ENCODE results near the gene SLCO3A1.

Gene SLCO3A1

GRCh38 chr15:92155934-92156333 lies 302.4 kb downstream of the SLCO3A1 start:
- no peaks in the 10 kb centered on the region for H3K4me1 ChIP-seq (ENCODE audit: insufficient read depth, low read length)
- H3K27me3 ChIP-seq (ENCODE audit: control insufficient read depth in 1 of 2, insufficient read depth in 2 of 2, low read length in 2 of 2) = no peaks in the 10 kb centered on the region
- H3K27ac ChIP-seq (ENCODE audit: low read depth, low read length) = no peak overlapping the region
- no peaks in the 10 kb centered on the region for H3K36me3 ChIP-seq (ENCODE audit: insufficient read depth, low read length)
- no peak overlapping the region for H3K4me3 ChIP-seq (ENCODE audit: low read depth in 1 of 2, low read length in 2 of 2)
- no peaks in the 10 kb centered on the region for H3K9me3 ChIP-seq (ENCODE audit: low read length)
- H3K9ac ChIP-seq (ENCODE audit: low read length) = no peak overlapping the region

DNA sequence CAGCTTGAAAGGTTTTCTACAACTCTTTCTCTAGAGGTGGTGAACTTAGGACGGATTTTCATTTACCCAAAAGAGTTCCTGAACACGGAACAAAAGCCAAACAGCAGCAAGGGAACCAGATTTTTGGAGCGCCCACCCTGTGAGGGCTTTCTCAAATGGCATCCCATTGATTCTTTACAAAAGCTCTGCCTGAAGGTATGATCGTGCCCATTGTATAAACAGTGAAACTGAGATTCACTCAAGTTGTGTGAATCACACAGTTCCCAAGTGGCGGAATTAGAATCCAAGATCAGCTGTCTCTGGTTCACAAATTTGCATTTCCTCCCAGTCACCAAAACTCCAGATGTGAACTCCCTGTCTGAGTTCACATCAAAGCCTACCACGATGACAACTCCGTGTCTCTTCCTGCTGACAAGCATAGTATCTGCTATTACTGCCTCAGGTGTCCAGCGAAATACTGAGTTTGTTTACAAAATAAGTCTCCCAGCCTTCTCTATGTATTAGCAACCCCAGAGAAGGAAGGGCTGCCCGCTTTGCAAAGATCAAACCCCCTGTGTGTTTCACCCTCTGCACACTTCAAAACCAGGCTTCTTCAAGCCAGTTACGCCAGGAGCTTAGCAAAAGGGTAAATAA lies 304.3 kb downstream of the SLCO3A1 start:
- Histone ChIP-seq H3K36me3 (ENCODE audit: insufficient read depth, low read length) (no peaks in the 10 kb centered on the region), H3K9ac (ENCODE audit: low read length) (no peak overlapping the region), H3K27ac (ENCODE audit: low read depth, low read length) (no peak overlapping the region), H3K4me1 (ENCODE audit: insufficient read depth, low read length) (no peaks in the 10 kb centered on the region), H3K4me3 (ENCODE audit: low read depth in 1 of 2, low read length in 2 of 2) (no peak overlapping the region), H3K27me3 (ENCODE audit: control insufficient read depth in 1 of 2, insufficient read depth in 2 of 2, low read length in 2 of 2) (no peaks in the 10 kb centered on the region), H3K9me3 (ENCODE audit: low read length) (no peaks in the 10 kb centered on the region)

DNA sequence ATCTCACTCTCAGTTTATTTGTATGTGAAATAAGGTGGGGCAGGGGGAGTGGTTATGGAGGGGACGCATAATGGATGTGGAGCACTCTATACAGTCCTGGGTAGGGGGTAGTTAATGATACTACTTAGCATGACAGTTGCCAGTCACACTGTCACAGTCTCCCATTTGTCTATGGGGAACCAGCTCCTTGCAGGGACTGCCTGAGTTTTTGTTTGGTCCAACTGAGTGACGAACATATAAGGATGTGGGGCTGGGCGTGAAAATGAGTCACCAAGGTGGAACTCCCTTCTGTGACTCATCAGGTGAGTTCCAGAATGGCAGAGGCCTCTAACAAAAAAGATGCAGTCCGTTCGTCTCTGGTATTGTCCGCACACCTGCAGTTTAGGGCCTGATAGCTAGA lies 304.9 kb downstream of the SLCO3A1 start:
- Histone ChIP-seq H3K4me3 (ENCODE audit: low read depth in 1 of 2, low read length in 2 of 2) (no peak overlapping the region), H3K9me3 (ENCODE audit: low read length) (no peaks in the 10 kb centered on the region), H3K4me1 (ENCODE audit: insufficient read depth, low read length) (no peaks in the 10 kb centered on the region), H3K36me3 (ENCODE audit: insufficient read depth, low read length) (no peaks in the 10 kb centered on the region), H3K9ac (ENCODE audit: low read length) (no peak overlapping the region), H3K27ac (ENCODE audit: low read depth, low read length) (no peak overlapping the region), H3K27me3 (ENCODE audit: control insufficient read depth in 1 of 2, insufficient read depth in 2 of 2, low read length in 2 of 2) (no peaks in the 10 kb centered on the region)

GRCh38 chr15:92159481-92159880 lies 306.0 kb downstream of the SLCO3A1 start:
- H3K27me3 ChIP-seq (ENCODE audit: control insufficient read depth in 1 of 2, insufficient read depth in 2 of 2, low read length in 2 of 2) = no peaks in the 10 kb centered on the region
- no peak overlapping the region for H3K4me3 ChIP-seq (ENCODE audit: low read depth in 1 of 2, low read length in 2 of 2)
- no peaks in the 10 kb centered on the region for H3K4me1 ChIP-seq (ENCODE audit: insufficient read depth, low read length)
- no peak overlapping the region for H3K27ac ChIP-seq (ENCODE audit: low read depth, low read length)
- H3K9ac ChIP-seq (ENCODE audit: low read length) = no peak overlapping the region
- no peaks in the 10 kb centered on the region for H3K36me3 ChIP-seq (ENCODE audit: insufficient read depth, low read length)
- no peaks in the 10 kb centered on the region for H3K9me3 ChIP-seq (ENCODE audit: low read length)

DNA sequence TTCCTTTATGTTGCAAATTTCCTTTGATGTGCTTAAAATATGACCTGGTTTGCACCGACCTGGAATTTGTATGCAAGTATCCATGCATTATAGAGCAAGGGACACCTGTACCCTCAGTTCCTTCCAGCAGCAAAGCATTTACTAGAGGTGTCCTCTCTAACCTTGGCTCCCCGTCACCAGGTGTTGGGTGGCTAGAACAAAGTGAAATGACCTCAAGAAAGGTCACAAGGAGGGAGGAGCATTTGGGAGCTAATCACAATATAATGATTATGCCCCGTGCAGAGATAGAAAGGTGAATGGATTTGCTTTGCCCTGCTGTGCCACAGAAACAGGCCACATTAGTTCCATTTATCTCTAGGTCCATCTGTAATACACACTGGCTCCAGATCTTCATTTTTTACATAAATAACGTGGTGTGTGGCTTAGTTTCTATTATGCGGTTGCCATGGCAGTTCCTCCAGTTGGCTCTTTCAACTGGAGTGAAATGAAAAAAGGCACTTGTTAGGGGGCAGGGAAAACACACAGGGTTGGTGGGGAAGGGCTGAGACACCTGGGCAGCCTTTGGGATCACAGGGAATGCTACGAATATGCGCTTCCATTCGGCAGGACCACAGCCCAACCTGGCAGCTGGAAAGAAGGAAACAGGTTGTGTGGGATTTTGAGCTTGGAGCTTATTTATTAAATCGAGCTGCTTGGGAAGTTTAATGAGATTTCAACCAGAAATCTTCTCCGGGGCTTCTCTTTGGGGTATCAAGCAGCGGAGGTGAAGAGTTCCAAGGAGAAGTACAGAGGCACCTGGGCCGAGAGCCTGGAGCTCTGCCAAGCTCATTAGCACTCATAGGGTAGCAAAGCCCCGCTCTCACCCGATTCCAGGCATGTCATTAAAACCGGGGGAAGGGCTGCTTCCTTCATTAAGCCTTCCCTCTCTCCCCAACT lies 306.7 kb downstream of the SLCO3A1 start:
- Histone ChIP-seq H3K4me1 (ENCODE audit: insufficient read depth, low read length) (no peaks in the 10 kb centered on the region), H3K36me3 (ENCODE audit: insufficient read depth, low read length) (no peaks in the 10 kb centered on the region), H3K27ac (ENCODE audit: low read depth, low read length) (no peak overlapping the region), H3K27me3 (ENCODE audit: control insufficient read depth in 1 of 2, insufficient read depth in 2 of 2, low read length in 2 of 2) (no peaks in the 10 kb centered on the region), H3K9me3 (ENCODE audit: low read length) (no peaks in the 10 kb centered on the region), H3K9ac (ENCODE audit: low read length) (no peak overlapping the region), H3K4me3 (ENCODE audit: low read depth in 1 of 2, low read length in 2 of 2) (no peak overlapping the region)

DNA sequence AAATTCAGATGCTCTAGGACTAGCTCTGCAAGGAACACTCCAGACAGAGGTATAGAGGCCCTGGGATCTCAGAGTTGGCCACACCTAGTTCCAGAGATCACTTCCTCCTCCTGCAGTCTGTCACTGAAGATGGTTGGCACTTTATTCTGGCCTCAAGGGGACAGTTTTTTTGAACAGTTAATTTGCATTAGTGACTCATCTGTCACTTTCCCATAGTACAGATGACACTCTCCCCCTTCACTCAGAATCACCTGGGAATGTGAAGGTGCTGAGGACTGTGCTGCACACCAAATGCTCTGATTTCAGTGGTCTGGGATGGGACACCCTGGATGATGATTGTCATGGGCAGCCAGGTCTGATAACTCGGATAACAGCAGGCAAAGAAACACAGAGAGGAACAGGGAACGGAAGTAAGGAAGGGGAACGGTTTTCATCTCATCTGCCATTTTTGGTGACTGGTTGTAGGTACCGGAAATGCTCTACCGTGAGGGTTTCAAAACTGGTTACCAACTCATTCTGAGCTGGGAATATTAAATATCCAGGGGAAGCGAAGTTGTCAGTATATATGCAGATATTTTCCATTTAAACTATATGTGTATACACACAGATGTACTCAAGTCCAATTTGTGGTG lies 307.6 kb downstream of the SLCO3A1 start:
- Histone ChIP-seq H3K27me3 (ENCODE audit: control insufficient read depth in 1 of 2, insufficient read depth in 2 of 2, low read length in 2 of 2) (no peaks in the 10 kb centered on the region), H3K36me3 (ENCODE audit: insufficient read depth, low read length) (no peaks in the 10 kb centered on the region), H3K4me3 (ENCODE audit: low read depth in 1 of 2, low read length in 2 of 2) (no peak overlapping the region), H3K27ac (ENCODE audit: low read depth, low read length) (no peak overlapping the region), H3K9me3 (ENCODE audit: low read length) (no peaks in the 10 kb centered on the region), H3K9ac (ENCODE audit: low read length) (no peak overlapping the region), H3K4me1 (ENCODE audit: insufficient read depth, low read length) (no peaks in the 10 kb centered on the region)

- Histone ChIP-seq H3K9me3 (ENCODE audit: low read length) (no peaks in the 10 kb centered on the region), H3K27me3 (ENCODE audit: control insufficient read depth in 1 of 2, insufficient read depth in 2 of 2, low read length in 2 of 2) (no peaks in the 10 kb centered on the region), H3K4me1 (ENCODE audit: insufficient read depth, low read length) (no peaks in the 10 kb centered on the region), H3K36me3 (ENCODE audit: insufficient read depth, low read length) (no peaks in the 10 kb centered on the region), H3K4me3 (ENCODE audit: low read depth in 1 of 2, low read length in 2 of 2) (no peak overlapping the region), H3K9ac (ENCODE audit: low read length) (no peak overlapping the region), H3K27ac (ENCODE audit: low read depth, low read length) (no peak overlapping the region)
Observed at GRCh38 chr15:92162657-92163056, 309.1 kb downstream of the SLCO3A1 start.

DNA sequence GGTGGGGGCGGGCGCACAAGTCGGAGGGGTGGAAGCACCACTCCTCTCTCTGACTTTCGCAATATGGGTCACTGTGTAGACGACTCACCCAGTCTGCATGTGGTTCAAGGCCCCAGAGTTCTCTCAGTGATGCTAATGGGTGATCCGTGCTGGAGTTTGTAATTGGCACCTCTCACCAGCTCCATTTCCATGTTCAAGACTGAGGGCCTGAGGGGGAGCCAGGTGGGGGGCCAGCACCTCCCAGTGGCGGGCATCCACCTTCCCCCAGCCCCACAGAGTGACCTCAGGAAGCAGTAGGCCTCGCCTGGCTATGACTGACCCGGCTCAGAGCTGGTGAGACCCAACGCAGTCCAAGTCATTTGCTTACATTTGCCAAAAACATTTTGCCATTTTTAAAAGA lies 310.1 kb downstream of the SLCO3A1 start:
- Histone ChIP-seq H3K36me3 (ENCODE audit: insufficient read depth, low read length) (no peaks in the 10 kb centered on the region), H3K4me3 (ENCODE audit: low read depth in 1 of 2, low read length in 2 of 2) (no peak overlapping the region), H3K9me3 (ENCODE audit: low read length) (no peaks in the 10 kb centered on the region), H3K27ac (ENCODE audit: low read depth, low read length) (no peak overlapping the region), H3K27me3 (ENCODE audit: control insufficient read depth in 1 of 2, insufficient read depth in 2 of 2, low read length in 2 of 2) (no peaks in the 10 kb centered on the region), H3K4me1 (ENCODE audit: insufficient read depth, low read length) (no peaks in the 10 kb centered on the region), H3K9ac (ENCODE audit: low read length) (no peak overlapping the region)

DNA sequence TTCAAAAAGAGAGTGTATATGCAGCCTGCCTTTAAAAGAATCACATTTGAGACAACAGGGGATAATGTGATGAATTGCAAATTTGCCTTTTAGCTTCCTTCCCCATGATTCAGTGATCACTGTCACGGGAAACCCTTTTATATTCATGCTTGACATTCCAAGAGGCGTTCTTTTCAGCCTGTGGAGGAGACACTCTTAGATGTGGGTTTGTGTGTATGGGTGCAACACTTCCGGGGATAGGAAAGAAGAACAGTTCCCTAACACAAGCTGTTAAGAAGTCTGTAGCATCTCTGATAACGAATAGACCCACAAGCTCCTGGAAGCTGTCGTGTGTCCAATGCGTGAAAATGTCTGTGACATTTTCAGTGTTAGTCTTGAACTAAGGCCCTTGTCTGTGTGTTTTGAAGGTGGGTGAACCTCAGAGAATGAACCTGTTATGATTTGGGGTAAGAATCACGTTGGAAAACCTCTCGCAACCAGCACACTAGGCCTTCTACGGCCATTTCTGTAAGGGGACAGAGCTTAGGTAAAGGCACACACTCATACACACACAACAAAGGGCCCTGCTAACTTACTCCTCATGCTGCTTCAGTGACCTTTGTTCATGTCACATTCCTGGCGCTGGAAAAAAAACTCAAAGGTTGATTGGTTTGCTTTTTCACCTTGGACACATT lies 311.0 kb downstream of the SLCO3A1 start:
- no peaks in the 10 kb centered on the region for H3K36me3 ChIP-seq (ENCODE audit: insufficient read depth, low read length)

GRCh38 chr15:92165001-92165346 lies 311.5 kb downstream of the SLCO3A1 start:
- no peaks in the 10 kb centered on the region for H3K27me3 ChIP-seq (ENCODE audit: control insufficient read depth in 1 of 2, insufficient read depth in 2 of 2, low read length in 2 of 2)
- H3K9ac ChIP-seq (ENCODE audit: low read length) = no peak overlapping the region
- no peak overlapping the region for H3K4me3 ChIP-seq (ENCODE audit: low read depth in 1 of 2, low read length in 2 of 2)
- no peaks in the 10 kb centered on the region for H3K36me3 ChIP-seq (ENCODE audit: insufficient read depth, low read length)
- no peaks in the 10 kb centered on the region for H3K9me3 ChIP-seq (ENCODE audit: low read length)
- H3K27ac ChIP-seq (ENCODE audit: low read depth, low read length) = no peak overlapping the region
- no peaks in the 10 kb centered on the region for H3K4me1 ChIP-seq (ENCODE audit: insufficient read depth, low read length)

More for the DNA sequence above, 311.0 kb downstream of the SLCO3A1 start:
- H3K4me1 ChIP-seq (ENCODE audit: insufficient read depth, low read length) = no peaks in the 10 kb centered on the region
- H3K27ac ChIP-seq (ENCODE audit: low read depth, low read length) = no peak overlapping the region
- no peak overlapping the region for H3K4me3 ChIP-seq (ENCODE audit: low read depth in 1 of 2, low read length in 2 of 2)
- H3K9me3 ChIP-seq (ENCODE audit: low read length) = no peaks in the 10 kb centered on the region
- no peaks in the 10 kb centered on the region for H3K27me3 ChIP-seq (ENCODE audit: control insufficient read depth in 1 of 2, insufficient read depth in 2 of 2, low read length in 2 of 2)
- H3K9ac ChIP-seq (ENCODE audit: low read length) = no peak overlapping the region

DNA sequence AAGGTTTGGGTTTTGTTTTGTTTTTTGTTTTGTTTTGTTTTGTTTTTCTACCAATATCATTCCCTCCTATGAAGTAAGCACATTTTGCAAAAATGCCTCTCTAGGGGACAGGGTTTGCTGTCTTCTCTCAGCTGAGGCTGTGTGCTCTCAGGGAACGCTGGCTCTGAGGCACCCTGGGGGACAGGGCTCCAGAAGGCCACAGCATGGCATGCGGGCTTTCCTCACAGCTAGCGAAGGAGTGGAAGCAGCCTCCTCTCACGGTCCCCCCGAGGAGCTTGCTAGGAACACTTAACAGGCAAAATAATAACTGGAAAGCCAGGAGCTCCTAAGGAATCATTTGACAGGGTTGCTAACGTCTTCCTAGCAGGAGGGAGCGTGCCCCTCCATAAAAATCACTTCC lies 312.5 kb downstream of the SLCO3A1 start:
- Histone ChIP-seq H3K27ac (ENCODE audit: low read depth, low read length) (no peak overlapping the region), H3K36me3 (ENCODE audit: insufficient read depth, low read length) (no peaks in the 10 kb centered on the region), H3K9ac (ENCODE audit: low read length) (no peak overlapping the region), H3K4me3 (ENCODE audit: low read depth in 1 of 2, low read length in 2 of 2) (no peak overlapping the region), H3K9me3 (ENCODE audit: low read length) (no peaks in the 10 kb centered on the region), H3K27me3 (ENCODE audit: control insufficient read depth in 1 of 2, insufficient read depth in 2 of 2, low read length in 2 of 2) (no peaks in the 10 kb centered on the region), H3K4me1 (ENCODE audit: insufficient read depth, low read length) (no peaks in the 10 kb centered on the region)
